Measurements from ENCODE around the gene NDUFV1.

- TF ChIP-seq CTCF (IDR thresholded peaks at IDR 0.05) (no peak), ZFX (IDR thresholded peaks at IDR 0.05; ENCODE audit: borderline replicate concordance) (no peak)
Observed at GRCh38 chr11:67592880-67593564, 13.7 kb upstream of the NDUFV1 start.
